NB4 (cell line): ENCODE data around the gene PNLIPRP3.

Experiments used
- CTCF ChIP-seq: IDR thresholded peaks from one replicate; pipeline ENCODE4 v1.5.1; 2012; ENCODE audit warnings: low read depth, low read length
- POLR2A ChIP-seq: IDR thresholded peaks from 2 replicates; pipeline ENCODE4 v1.6.1; 2011; ENCODE audit warnings: mild to moderate bottlenecking; ENCODE audit not compliant: insufficient read length; ENCODE audit errors: extremely low read depth

GRCh38 chr10:116431598-116431997 is 4.0 kb downstream of the PNLIPRP3 start:
- TF ChIP-seq CTCF (no peak), POLR2A (no peak)
